Gastroesophageal sphincter (tissue), 4 donors: Measurements from ENCODE around the gene IQSEC3. TPM values are rescaled to one million over a fixed set of nuclear protein-coding genes. Genes with fewer than 3 reads are reported as not detected.

ENCODE experiments used
- ATAC-seq: fragments of 150-250 bp; one replicate; pipeline ENCODE4 v1.9.1; 2016; ENCODE audit warnings: mild to moderate bottlenecking, moderate library complexity
- H3K27ac ChIP-seq, 4 donors: fragments of 200-600 bp; sonication (generic) in 3 of 4; 1 replicate in 3 of 4; 2 replicates in 1 of 4; pipeline ENCODE4 v1.5.1; 2016 to 2019
- H3K27me3 ChIP-seq: fragments of 200-600 bp; sonication (generic); one replicate; pipeline ENCODE4 v1.5.1; 2019
- H3K36me3 ChIP-seq, 2 donors: fragments of 200-600 bp; sonication (generic); one replicate each; pipeline ENCODE4 v1.5.1; 2019; ENCODE audit warnings: control low read depth in 1 of 2
- H3K4me1 ChIP-seq, 3 donors: fragments of 200-600 bp; sonication (generic); 1 replicate in 2 of 3; 2 replicates in 1 of 3; pipeline ENCODE4 v1.5.1; 2016 to 2019; ENCODE audit warnings: control low read depth in 2 of 3
- H3K4me3 ChIP-seq, 2 donors: fragments of 200-600 bp; sonication (generic); one replicate each; pipeline ENCODE4 v1.5.1; 2019; ENCODE audit warnings: mild to moderate bottlenecking in 1 of 2, moderate library complexity in 1 of 2
- H3K9me3 ChIP-seq, 3 donors: fragments of 200-600 bp; sonication (generic); one replicate each; pipeline ENCODE4 v1.5.1; 2017 to 2019; ENCODE audit warnings: control low read depth in 2 of 3
- EP300 ChIP-seq: sonication (generic); formaldehyde crosslinking; IDR thresholded peaks from one replicate; pipeline ENCODE4 v1.6.1; 2017; ENCODE audit warnings: antibody characterized with exemption, mild to moderate bottlenecking
- POLR2A ChIP-seq, 2 donors: fragments of 450-650 bp; IDR thresholded peaks; one replicate each; pipeline ENCODE4 v1.6.1; 2017; ENCODE audit warnings: antibody characterized with exemption in 2 of 2, mild to moderate bottlenecking in 2 of 2, moderate library complexity in 1 of 2
- POLR2AphosphoS5 ChIP-seq: sonication (generic); formaldehyde crosslinking; IDR thresholded peaks from one replicate; pipeline ENCODE4 v1.6.1; 2017; ENCODE audit warnings: antibody characterized with exemption
- WGBS, 2 donors: methylation state at CpG; one replicate each; pipeline ENCODE4 v1.1.5; 2018; ENCODE audit warnings: low coverage in 1 of 2; 5-methylcytosine and 5-hydroxymethylcytosine counted together
- total RNA-seq, 4 donors: library from RNA; depleted of rRNA; stranded (reverse); fragments of >200 nt; gene quantifications; one replicate each; pipeline ENCODE4 v1.1.0, GENCODE V29; 2016
- TF ChIP-seq, protein P1 (sequence below), 4 experiments: fragments of 200-600 bp in 2 of 4; fragments of 450-650 bp in 2 of 4; sonication (generic) in 1 of 4; IDR thresholded peaks; one replicate each; pipeline ENCODE4 v1.5.1; 2017 to 2019; ENCODE audit warnings: antibody characterized with exemption in 4 of 4, mild to moderate bottlenecking in 2 of 4, moderate library complexity in 2 of 4

Gene IQSEC3
- total RNA-seq, 4 donors from 2014 or later: 0.07 to 2.4 (median 0.57) TPM

DNA sequence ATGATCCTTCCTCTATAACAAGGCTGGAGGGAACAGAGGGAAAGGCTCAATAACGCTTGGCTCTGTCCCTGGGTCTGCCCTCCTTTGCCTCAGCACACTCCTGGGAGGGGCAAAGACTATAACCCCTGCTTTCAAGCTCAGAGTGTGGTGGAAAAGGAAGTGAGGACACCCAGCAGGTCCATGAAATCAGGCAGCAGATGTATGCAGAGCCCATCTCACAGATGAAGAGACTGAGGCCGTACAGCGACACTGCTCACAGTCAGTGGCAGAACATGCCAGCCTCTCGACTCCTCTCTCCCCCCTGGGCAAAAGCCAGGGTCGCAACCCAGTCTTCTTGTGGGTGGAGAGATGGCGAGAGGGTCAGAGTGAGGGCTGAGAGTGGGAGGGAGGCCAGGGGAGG, 107.6 kb downstream of the IQSEC3 start:
- Histone ChIP-seq H3K27ac (no peak overlapping the region), H3K36me3 (no peaks in the 10 kb centered on the region), H3K4me1 (peaks cover 0 to 24% (median 3%) of the 10 kb centered on the region in 3 donors), H3K27me3 (peaks cover 53% of the 10 kb centered on the region), H3K4me3 (no peak overlapping the region), H3K9me3 (no peaks in the 10 kb centered on the region)
- 80% methylated on average over 1 of the region's 6 CpGs; no CpG with 5 or more reads in 1 of the 2 donors for WGBS, 2 donors
- no peak for ATAC-seq
- TF ChIP-seq, protein P1, sequence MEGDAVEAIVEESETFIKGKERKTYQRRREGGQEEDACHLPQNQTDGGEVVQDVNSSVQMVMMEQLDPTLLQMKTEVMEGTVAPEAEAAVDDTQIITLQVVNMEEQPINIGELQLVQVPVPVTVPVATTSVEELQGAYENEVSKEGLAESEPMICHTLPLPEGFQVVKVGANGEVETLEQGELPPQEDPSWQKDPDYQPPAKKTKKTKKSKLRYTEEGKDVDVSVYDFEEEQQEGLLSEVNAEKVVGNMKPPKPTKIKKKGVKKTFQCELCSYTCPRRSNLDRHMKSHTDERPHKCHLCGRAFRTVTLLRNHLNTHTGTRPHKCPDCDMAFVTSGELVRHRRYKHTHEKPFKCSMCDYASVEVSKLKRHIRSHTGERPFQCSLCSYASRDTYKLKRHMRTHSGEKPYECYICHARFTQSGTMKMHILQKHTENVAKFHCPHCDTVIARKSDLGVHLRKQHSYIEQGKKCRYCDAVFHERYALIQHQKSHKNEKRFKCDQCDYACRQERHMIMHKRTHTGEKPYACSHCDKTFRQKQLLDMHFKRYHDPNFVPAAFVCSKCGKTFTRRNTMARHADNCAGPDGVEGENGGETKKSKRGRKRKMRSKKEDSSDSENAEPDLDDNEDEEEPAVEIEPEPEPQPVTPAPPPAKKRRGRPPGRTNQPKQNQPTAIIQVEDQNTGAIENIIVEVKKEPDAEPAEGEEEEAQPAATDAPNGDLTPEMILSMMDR (IDR thresholded peaks at IDR 0.05): no peak

DNA sequence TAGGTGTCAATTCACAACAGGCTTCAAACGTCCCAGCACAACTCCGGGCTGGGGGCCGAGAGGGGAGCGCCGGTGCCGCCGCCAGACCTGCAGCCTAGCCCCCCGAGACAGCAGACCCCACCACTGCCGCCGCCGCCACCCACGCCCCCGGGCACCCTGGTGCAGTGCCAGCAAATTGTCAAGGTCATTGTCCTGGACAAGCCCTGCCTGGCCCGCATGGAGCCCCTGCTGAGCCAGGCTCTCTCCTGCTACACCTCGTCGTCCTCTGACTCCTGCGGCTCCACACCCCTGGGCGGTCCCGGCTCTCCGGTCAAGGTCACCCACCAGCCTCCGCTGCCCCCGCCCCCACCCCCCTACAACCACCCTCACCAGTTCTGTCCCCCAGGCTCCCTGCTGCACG, 108.0 kb downstream of the IQSEC3 start:
- Histone ChIP-seq H3K36me3 (no peaks in the 10 kb centered on the region), H3K27ac (no peak overlapping the region), H3K4me1 (peaks cover 0 to 26% (median 3%) of the 10 kb centered on the region in 3 donors), H3K9me3 (no peaks in the 10 kb centered on the region), H3K27me3 (peaks cover 56% of the 10 kb centered on the region), H3K4me3 (no peak overlapping the region)
- TF ChIP-seq POLR2AphosphoS5: no peak
- TF ChIP-seq POLR2A (IDR thresholded peaks at IDR 0.05): no peak
- no peak for TF ChIP-seq EP300
- TF ChIP-seq, protein P1 (IDR thresholded peaks at IDR 0.05): no peak
- no peak for ATAC-seq
- WGBS, 2 donors: no CpG with 5 or more reads among the region's 23 CpGs

DNA sequence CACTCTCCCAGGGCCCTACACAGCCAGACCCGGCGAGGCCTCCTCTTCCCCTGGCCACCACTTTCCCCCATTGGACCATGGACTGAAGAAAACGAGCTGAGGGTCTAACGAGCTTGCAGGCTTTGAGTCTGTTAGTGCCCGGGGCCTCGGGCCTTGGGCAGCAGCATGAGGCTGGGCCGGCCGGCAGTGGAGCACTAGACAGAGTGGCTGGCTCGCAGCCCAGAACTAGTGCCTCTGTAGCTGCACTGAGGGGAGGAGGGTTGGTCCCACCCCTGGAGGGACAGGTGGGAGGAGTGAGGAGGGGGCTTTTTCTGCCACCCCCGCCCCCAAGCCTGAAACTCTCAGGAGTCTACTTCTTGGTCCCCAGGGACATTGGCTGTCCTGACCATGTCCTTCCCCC, 108.7 kb downstream of the IQSEC3 start:
- Histone ChIP-seq H3K27ac (no peak overlapping the region), H3K36me3 (no peaks in the 10 kb centered on the region), H3K9me3 (no peaks in the 10 kb centered on the region), H3K4me1 (peaks cover 0 to 32% (median 3%) of the 10 kb centered on the region in 3 donors), H3K4me3 (no peak overlapping the region), H3K27me3 (peaks cover 52% of the 10 kb centered on the region)
- TF ChIP-seq POLR2A (IDR thresholded peaks at IDR 0.05) (no peak), POLR2AphosphoS5 (no peak), EP300 (no peak)
- TF ChIP-seq, protein P1 (IDR thresholded peaks at IDR 0.05): no peak
- 20% methylated on average over 1 of the region's 10 CpGs; no CpG with 5 or more reads in 1 of the 2 donors for WGBS, 2 donors
- ATAC-seq: no peak

DNA sequence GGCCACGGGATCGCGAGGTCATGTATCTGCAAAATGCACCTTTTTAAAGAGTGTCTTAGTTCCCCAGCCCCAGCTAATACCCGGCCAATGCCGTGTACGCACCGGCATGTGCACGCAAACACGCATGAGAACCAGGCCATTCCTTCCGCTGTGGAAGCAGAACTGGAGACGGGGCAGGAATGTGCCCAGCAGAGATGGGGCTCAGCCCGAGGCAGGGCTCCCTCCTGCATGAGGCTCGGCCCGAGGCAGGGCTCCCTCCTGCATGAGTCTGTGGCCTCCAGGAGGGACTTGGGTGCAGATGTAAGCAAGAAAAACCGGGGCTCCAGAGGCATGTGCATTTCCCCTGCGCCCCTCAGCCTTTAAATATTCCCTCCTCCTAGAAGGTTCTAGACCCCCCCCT, 109.2 kb downstream of the IQSEC3 start:
- peaks cover 48% of the 10 kb centered on the region for H3K27me3 ChIP-seq

More for the DNA sequence above, 109.2 kb downstream of the IQSEC3 start:
- Histone ChIP-seq H3K27ac (no peak overlapping the region), H3K4me1 (peaks cover 0 to 32% (median 3%) of the 10 kb centered on the region in 3 donors), H3K36me3 (no peaks in the 10 kb centered on the region), H3K9me3 (no peaks in the 10 kb centered on the region), H3K4me3 (no peak overlapping the region)
- ATAC-seq: no peak
- no CpG with 5 or more reads among the region's 16 CpGs for WGBS, 2 donors
- TF ChIP-seq POLR2A (IDR thresholded peaks at IDR 0.05) (no peak), EP300 (no peak), POLR2AphosphoS5 (no peak)
- TF ChIP-seq, protein P1 (IDR thresholded peaks at IDR 0.05): no peak
